A673 (cell line): ENCODE data around the gene MS4A4E.

ENCODE experiments used
- CTCF ChIP-seq: fragments of 300-800, 200-600 bp; sonication (generic); conservative IDR thresholded peaks from 2 replicates; pipeline ENCODE4 v1.5.1; 2017; ENCODE audit warnings: low read depth, mild to moderate bottlenecking, antibody characterized with exemption, low read length, moderate library complexity, mixed read lengths
- EZH2 ChIP-seq: fragments of 200-600 bp; sonication (generic); IDR thresholded peaks from 2 replicates; pipeline ENCODE4 v1.6.1; 2017; ENCODE audit warnings: borderline replicate concordance, low read depth, mild to moderate bottlenecking, mixed read lengths, antibody characterized with exemption, low read length; ENCODE audit not compliant: poor library complexity, severe bottlenecking

GRCh38 chr11:60206616-60207015, 36.3 kb downstream of the MS4A4E start:
- TF ChIP-seq CTCF = no peak
- no peak for TF ChIP-seq EZH2
